Measurements from ENCODE around the gene DIP2C.
"Not testable (repeated sequence)": the region's sequence is repeated elsewhere in the genome, so short reads cannot be mapped to it uniquely, and the experiment has no call there.

Gene DIP2C

DNA sequence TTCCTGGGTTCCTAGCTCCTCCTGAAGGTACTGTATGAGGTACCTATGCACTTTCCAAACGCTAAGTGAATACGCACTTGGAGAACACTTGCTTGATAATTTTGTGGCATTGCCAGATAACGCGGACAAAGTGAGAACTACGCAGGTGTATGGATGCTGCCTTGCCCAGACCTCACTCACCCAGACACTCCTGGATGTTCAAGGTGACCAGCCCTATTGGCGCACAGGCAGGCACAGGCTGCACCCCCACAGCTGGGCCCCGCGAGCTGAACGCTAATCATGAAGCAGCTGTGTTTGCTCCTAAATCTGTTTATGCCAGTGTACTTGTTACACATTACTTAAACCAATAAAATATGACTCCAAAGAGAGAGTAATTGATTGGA, 27.3 kb downstream of the DIP2C start:
- ATAC-seq (no peak), DNase-seq (ENCODE audit: low spot score in 2 of 2) (no peak)
- Mint-ChIP-seq H3K9me3 (no peaks in the 10 kb centered on the region), H3K4me3 (no peak overlapping the region), H3K36me3 (no peaks in the 10 kb centered on the region), H3K4me1 (peaks cover 12% of the 10 kb centered on the region), H3K27ac (no peak overlapping the region)

GRCh38 chr10:661597-662222, 27.8 kb downstream of the DIP2C start:
- no peaks in the 10 kb centered on the region for H3K36me3 Mint-ChIP-seq
- H3K4me1 Mint-ChIP-seq: peaks cover 12% of the 10 kb centered on the region
- ATAC-seq: no peak
- DNase-seq (ENCODE audit: low spot score in 2 of 2): no peak
- H3K9me3 Mint-ChIP-seq: no peaks in the 10 kb centered on the region
- no peak overlapping the region for H3K4me3 Mint-ChIP-seq
- H3K27ac Mint-ChIP-seq: no peak overlapping the region

DNA sequence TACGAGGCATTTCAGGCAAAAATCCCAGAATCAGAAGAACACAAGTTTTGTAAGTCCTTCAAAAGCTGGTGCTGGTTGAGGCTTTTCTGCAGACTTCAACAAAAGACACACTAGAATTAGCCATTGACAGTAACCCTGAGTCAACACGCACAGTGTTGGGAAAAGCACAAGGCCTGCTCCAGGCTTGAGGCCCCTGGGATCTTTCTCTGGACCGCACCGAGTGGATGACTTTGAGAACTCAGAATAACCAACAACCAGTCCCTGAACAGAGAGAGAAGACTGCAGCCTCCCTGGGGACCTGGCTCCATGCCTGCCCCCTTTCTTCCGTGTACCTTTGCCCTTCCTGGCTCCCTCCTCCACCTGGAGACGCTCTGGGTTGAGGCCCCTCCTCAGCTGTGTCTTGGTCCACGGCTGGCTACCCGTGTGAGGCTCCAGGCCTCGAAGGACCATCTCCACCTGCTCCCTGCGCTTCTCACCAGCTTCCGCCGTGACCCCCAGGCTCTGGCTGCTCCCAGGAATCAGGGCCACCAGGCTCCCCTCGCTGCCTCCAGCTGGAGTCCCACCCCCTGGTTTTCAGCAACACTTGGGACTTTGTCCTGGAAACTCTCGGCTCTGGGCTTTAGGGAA, 28.4 kb downstream of the DIP2C start:
- Mint-ChIP-seq H3K36me3 (no peaks in the 10 kb centered on the region), H3K4me1 (peaks cover 12% of the 10 kb centered on the region), H3K4me3 (no peak overlapping the region), H3K27ac (no peak overlapping the region), H3K9me3 (no peaks in the 10 kb centered on the region)
- DNase-seq (ENCODE audit: low spot score in 2 of 2) (no peak), ATAC-seq (no peak)

- no peaks in the 10 kb centered on the region for H3K36me3 Mint-ChIP-seq
- no peak overlapping the region for H3K27ac Mint-ChIP-seq
- DNase-seq (ENCODE audit: low spot score in 2 of 2) (no peak), ATAC-seq (no peak)
- H3K4me3 Mint-ChIP-seq: no peak overlapping the region
- no peaks in the 10 kb centered on the region for H3K9me3 Mint-ChIP-seq
- peaks cover 12% of the 10 kb centered on the region for H3K4me1 Mint-ChIP-seq
These were observed 29.0 kb downstream of the DIP2C start for GRCh38 chr10:660413-660969.

GRCh38 chr10:659688-660141, 29.8 kb downstream of the DIP2C start:
- Mint-ChIP-seq H3K9me3 (no peaks in the 10 kb centered on the region), H3K27ac (no peak overlapping the region), H3K4me3 (no peak overlapping the region), H3K36me3 (no peaks in the 10 kb centered on the region), H3K4me1 (peaks cover 12% of the 10 kb centered on the region)
- no peak for ATAC-seq
- DNase-seq (ENCODE audit: low spot score in 2 of 2): no peak

GRCh38 chr10:657816-658350, 31.6 kb downstream of the DIP2C start:
- not testable (repeated sequence) for H3K9me3 Mint-ChIP-seq; H3K27ac Mint-ChIP-seq; H3K4me3 Mint-ChIP-seq; H3K36me3 Mint-ChIP-seq; DNase-seq (ENCODE audit: low spot score in 2 of 2); ATAC-seq
- peaks cover 12% of the 10 kb centered on the region for H3K4me1 Mint-ChIP-seq

- Mint-ChIP-seq H3K9me3 (no peaks in the 10 kb centered on the region), H3K36me3 (no peaks in the 10 kb centered on the region), H3K4me3 (no peak overlapping the region), H3K4me1 (peaks cover 9% of the 10 kb centered on the region), H3K27ac (no peak overlapping the region)
- ATAC-seq (no peak), DNase-seq (ENCODE audit: low spot score in 2 of 2) (no peak)
These were observed 32.6 kb downstream of the DIP2C start for GRCh38 chr10:656883-657282.

GRCh38 chr10:655184-655583, 34.3 kb downstream of the DIP2C start:
- no peaks in the 10 kb centered on the region for H3K9me3 Mint-ChIP-seq
- DNase-seq (ENCODE audit: low spot score in 2 of 2): no peak
- ATAC-seq: no peak
- H3K4me3 Mint-ChIP-seq: no peak overlapping the region
- no peak overlapping the region for H3K27ac Mint-ChIP-seq
- H3K36me3 Mint-ChIP-seq: no peaks in the 10 kb centered on the region
- H3K4me1 Mint-ChIP-seq: peaks cover 5% of the 10 kb centered on the region

- H3K9me3 Mint-ChIP-seq: no peaks in the 10 kb centered on the region
- no peak for ATAC-seq
- H3K4me3 Mint-ChIP-seq: no peak overlapping the region
- no peak for DNase-seq (ENCODE audit: low spot score in 2 of 2)
- peaks cover 5% of the 10 kb centered on the region for H3K4me1 Mint-ChIP-seq
- no peaks in the 10 kb centered on the region for H3K36me3 Mint-ChIP-seq
- H3K27ac Mint-ChIP-seq: no peak overlapping the region
These were observed 34.8 kb downstream of the DIP2C start for GRCh38 chr10:654647-654996.

DNA sequence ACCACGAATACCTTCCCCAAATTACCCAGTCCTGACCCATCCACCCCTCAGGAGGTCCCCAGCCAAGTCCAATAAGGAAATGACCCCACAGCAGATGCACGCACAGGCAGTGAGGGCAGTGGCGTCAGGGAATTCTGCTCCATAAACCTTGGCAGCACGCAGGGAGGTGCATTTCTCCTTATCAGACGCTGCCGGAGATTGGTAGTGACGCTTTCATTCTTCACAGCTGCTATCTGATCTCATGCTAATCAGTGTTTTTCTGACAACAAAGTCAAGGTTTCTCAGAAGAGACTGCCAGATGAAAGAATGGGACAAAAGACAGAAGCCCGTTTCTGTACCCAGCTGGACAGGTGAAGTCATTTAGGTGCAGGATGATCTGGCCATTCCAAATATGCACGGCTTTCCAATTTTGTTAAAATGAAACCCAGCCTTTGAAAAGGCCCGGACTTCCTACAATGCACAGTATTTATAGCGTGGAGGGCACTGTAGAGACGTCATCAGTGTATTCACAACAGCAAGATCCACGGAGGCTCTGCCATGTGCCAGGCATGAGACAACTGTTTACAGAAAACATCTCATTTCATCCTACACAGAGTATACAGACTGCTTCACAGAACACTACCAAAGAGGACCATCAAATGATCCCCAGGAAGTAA, 35.3 kb downstream of the DIP2C start:
- H3K9me3 Mint-ChIP-seq: no peaks in the 10 kb centered on the region
- H3K36me3 Mint-ChIP-seq: no peaks in the 10 kb centered on the region
- DNase-seq (ENCODE audit: low spot score in 2 of 2) (no peak), ATAC-seq (no peak)
- no peak overlapping the region for H3K27ac Mint-ChIP-seq
- H3K4me1 Mint-ChIP-seq: peaks cover 4% of the 10 kb centered on the region
- no peak overlapping the region for H3K4me3 Mint-ChIP-seq

- DNase-seq (ENCODE audit: low spot score in 2 of 2); H3K4me1 Mint-ChIP-seq; ATAC-seq; H3K9me3 Mint-ChIP-seq; H3K4me3 Mint-ChIP-seq; H3K36me3 Mint-ChIP-seq; H3K27ac Mint-ChIP-seq: not testable (repeated sequence)
These were observed 36.5 kb downstream of the DIP2C start for GRCh38 chr10:652832-653459.

GRCh38 chr10:652233-652632, 37.2 kb downstream of the DIP2C start:
- Mint-ChIP-seq H3K4me3 (no peak overlapping the region), H3K4me1 (no peaks in the 10 kb centered on the region), H3K9me3 (no peaks in the 10 kb centered on the region), H3K36me3 (no peaks in the 10 kb centered on the region), H3K27ac (no peak overlapping the region)
- ATAC-seq: no peak
- no peak for DNase-seq (ENCODE audit: low spot score in 2 of 2)

DNA sequence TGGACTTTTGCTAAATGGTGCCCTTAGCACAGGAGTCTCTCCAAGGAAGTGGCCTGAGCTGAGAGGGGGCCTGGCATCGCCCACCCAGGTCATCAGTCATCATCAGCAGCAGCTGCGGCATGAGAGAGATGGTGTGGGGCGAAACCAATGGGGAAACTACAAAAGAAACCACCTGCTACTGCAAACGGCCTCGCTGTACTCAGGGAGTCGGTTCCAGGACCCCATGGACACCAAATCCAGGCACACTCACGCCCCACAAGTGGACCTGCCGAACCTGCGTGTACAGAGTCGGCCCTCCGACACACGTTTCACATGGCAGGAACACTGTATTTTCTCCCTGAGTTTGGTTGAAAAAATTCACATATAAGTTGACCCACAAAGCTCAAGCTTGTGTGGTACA, 37.8 kb downstream of the DIP2C start:
- Mint-ChIP-seq H3K4me1 (no peaks in the 10 kb centered on the region), H3K27ac (no peak overlapping the region), H3K4me3 (no peak overlapping the region), H3K9me3 (no peaks in the 10 kb centered on the region), H3K36me3 (no peaks in the 10 kb centered on the region)
- DNase-seq (ENCODE audit: low spot score in 2 of 2) (no peak), ATAC-seq (no peak)

DNA sequence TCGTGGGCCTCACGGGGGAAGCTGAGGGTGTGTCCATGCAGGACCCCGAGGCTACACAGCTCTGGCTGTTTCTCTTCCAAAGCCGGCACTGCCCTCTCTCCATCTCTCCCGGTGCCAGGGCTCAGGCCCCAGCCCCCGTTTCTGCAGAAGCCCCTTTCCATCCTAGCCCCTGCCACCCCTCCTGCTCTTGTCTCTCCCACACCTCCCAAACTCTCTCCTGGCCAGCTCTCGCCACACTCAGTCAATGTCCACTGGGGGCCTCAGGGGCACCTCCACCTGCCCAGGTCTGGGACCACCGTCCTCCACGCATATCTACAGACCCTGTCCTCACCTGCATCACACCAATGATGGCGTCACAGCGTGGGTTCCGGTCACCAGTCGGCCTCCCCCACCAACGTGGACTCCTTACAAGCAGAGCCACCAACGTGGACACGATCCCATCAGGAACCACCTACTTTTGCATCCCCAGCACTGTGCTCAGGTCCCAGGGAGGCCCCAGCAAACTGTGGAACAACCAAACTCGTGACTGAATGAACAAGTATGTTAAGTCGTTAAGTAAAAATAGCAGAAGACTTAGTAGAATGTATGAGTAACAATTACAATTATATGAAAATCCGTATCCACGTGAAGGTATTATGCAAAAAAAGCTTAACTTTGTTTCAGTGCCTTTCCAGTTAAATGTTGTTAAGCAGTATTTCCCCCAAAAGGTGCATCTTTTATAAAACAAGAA, 38.4 kb downstream of the DIP2C start:
- DNase-seq (ENCODE audit: low spot score in 2 of 2) (no peak), ATAC-seq (no peak)
- Mint-ChIP-seq H3K27ac (no peak overlapping the region), H3K4me1 (no peaks in the 10 kb centered on the region), H3K4me3 (no peak overlapping the region), H3K36me3 (no peaks in the 10 kb centered on the region), H3K9me3 (no peaks in the 10 kb centered on the region)

DNA sequence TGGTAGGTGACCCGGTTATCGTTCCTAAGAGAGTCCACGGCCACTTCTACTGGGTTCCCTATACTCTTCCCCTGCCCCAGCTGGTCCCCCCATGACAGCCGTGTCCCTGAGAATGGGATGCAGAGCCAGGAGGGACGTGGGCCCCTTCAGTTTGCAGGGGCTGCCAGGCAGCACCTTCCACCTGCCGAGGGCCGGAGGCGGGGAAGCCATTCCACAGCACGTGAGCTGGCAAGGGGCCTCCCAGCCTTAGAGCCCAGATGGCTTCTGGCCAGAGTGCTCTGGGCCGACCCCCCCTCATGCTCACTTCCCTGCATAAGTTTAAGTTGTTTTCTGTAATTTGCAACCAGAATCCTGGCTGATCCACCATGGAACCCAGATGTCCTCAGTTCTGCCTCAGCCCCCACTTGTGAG, 39.0 kb downstream of the DIP2C start:
- Mint-ChIP-seq H3K4me1 (no peaks in the 10 kb centered on the region), H3K4me3 (no peak overlapping the region), H3K27ac (no peak overlapping the region), H3K36me3 (no peaks in the 10 kb centered on the region), H3K9me3 (no peaks in the 10 kb centered on the region)
- DNase-seq (ENCODE audit: low spot score in 2 of 2) (no peak), ATAC-seq (no peak)

All from stimulated activated effector memory CD8-positive, alpha-beta T cell treated with anti-CD3 and anti-CD28 coated beads, Interleukin-12 subunit alpha, Interleukin-12 subunit beta, amount 100 ng/mL, for 72 hours (primary cell).